A375 (cell line): ENCODE data around the gene SUGT1. TPM values are rescaled to one million over a fixed set of nuclear protein-coding genes. Genes with fewer than 3 reads are reported as not detected.

Source experiments
- total RNA-seq: library from RNA; depleted of rRNA; stranded (reverse); fragments of >200 nt; shearing (Covaris generic); gene quantifications from 2 replicates; pipeline ENCODE4 v1.2.3, GENCODE V29; 2014; rRNA removed

Gene SUGT1
- 46.5 and 47.5 TPM in 2 replicates for total RNA-seq

GRCh38 chr13:52652196-52652979 lies at the start of gene SUGT1:
SUGT1 (plus strand) TSS chr13:52652836; CDS start chr13:52652921, 85 bp downstream.

GRCh38 chr13:52642131-52642530 lies 10.5 kb upstream of the SUGT1 start, which contains the start of gene HNRNPA1L2:
HNRNPA1L2 (plus strand) TSS chr13:52642431; CDS start chr13:52642493, 62 bp downstream.

GRCh38 chr13:52739468-52740071 lies 86.9 kb downstream of the SUGT1 start, which contains the start of gene CNMD:
CNMD (minus strand) TSS chr13:52739820; CDS start chr13:52739701, 119 bp downstream.

Other genes starting within 250 kb of the SUGT1 start
- 0.85 and 1.4 TPM in 2 replicates for gene THSD1, start 246.7 kb upstream of the SUGT1 start, total RNA-seq
- 22.4 and 24.4 TPM in 2 replicates for gene VPS36, start 202.2 kb upstream of the SUGT1 start, total RNA-seq
- 32.8 and 39.1 TPM in 2 replicates for gene CKAP2, start 197.4 kb upstream of the SUGT1 start, total RNA-seq
- gene HNRNPA1L2, start 10.4 kb upstream of the SUGT1 start, total RNA-seq = 6.1 and 6.6 TPM in 2 replicates
- gene CNMD, start 87.0 kb downstream of the SUGT1 start, total RNA-seq = not detected in 2 replicates
- 0.05 TPM in 1 of 2 replicates, not detected in the other for gene PCDH8, start 195.8 kb downstream of the SUGT1 start, total RNA-seq